ENCODE data around the gene SRSF5. TPM values are rescaled to one million over a fixed set of nuclear protein-coding genes. Genes with fewer than 3 reads are reported as not detected.

Gene SRSF5
- total RNA-seq, 1 experiment from 2014 or later: 288 TPM

GRCh38 chr14:69760810-69761209 is 6.1 kb upstream of the SRSF5 start:
- Mint-ChIP-seq H3K4me3 (no peak overlapping the region), H3K27me3 (ENCODE audit: low read depth) (peaks cover 6% of the 10 kb centered on the region), H3K27ac (no peak overlapping the region), H3K36me3 (no peaks in the 10 kb centered on the region), H3K9me3 (peaks cover 3% of the 10 kb centered on the region; the same call in 1 of the 2 replicates), H3K4me1 (peaks cover 2% of the 10 kb centered on the region; the same call in 1 of the 2 replicates)
- POLR2A ChIA-PET: no interaction called here
- ATAC-seq: no peak
- CTCF ChIA-PET: no interaction called here
- no peak for DNase-seq (ENCODE audit: low spot score)
- TF ChIP-seq USF1 (CRISPR knock-in tag; IDR thresholded peaks at IDR 0.05): no peak
- no peak for TF ChIP-seq ETV6 (CRISPR knock-in tag; IDR thresholded peaks at IDR 0.05)
- no peak for TF ChIP-seq ZSCAN18 (CRISPR knock-in tag; IDR thresholded peaks at IDR 0.05)

GRCh38 chr14:69763761-69764510 is 3.0 kb upstream of the SRSF5 start:
- CTCF ChIA-PET: no interaction called here
- no peak overlapping the region for H3K4me3 Mint-ChIP-seq
- peaks cover 21% of the 10 kb centered on the region for H3K4me1 Mint-ChIP-seq
- TF ChIP-seq GTF2I (CRISPR knock-in tag; conservative IDR thresholded peaks at IDR 0.05) (no peak), CREB1 (CRISPR knock-in tag; IDR thresholded peaks at IDR 0.05) (no peak), ZNF263 (CRISPR knock-in tag; IDR thresholded peaks at IDR 0.05; ENCODE audit: low read depth) (no peak), ZNF138 (CRISPR knock-in tag; conservative IDR thresholded peaks at IDR 0.05) (no peak), AFF4 (CRISPR knock-in tag; IDR thresholded peaks at IDR 0.05; ENCODE audit: borderline replicate concordance) (no peak), FOXP4 (CRISPR knock-in tag; IDR thresholded peaks at IDR 0.05) (no peak), E2F1 (CRISPR knock-in tag; IDR thresholded peaks at IDR 0.05) (no peak), JAZF1 (CRISPR knock-in tag; IDR thresholded peaks at IDR 0.05) (no peak), ZBTB21 (CRISPR knock-in tag; IDR thresholded peaks at IDR 0.05; ENCODE audit: borderline replicate concordance) (no peak)
- no peak for DNase-seq (ENCODE audit: low spot score)
- ATAC-seq: no peak
- peaks cover 4% of the 10 kb centered on the region; the same call in 1 of the 2 replicates for H3K9me3 Mint-ChIP-seq
- POLR2A ChIA-PET: interaction anchor here (0.6 kb wide), 1 partner anchor 1621 kb away, joined by 4 read pairs; no protein-coding TSS in a partner anchor
- H3K27me3 Mint-ChIP-seq (ENCODE audit: low read depth): peaks cover 6% of the 10 kb centered on the region
- H3K36me3 Mint-ChIP-seq: peaks cover 20% of the 10 kb centered on the region
- H3K27ac Mint-ChIP-seq: no peak overlapping the region
